GM19351 (cell line): ENCODE results near the gene DDRGK1.
"Not testable (repeated sequence)": the region's sequence is repeated elsewhere in the genome, so short reads cannot be mapped to it uniquely, and the experiment has no call there.

Experiments
- ATAC-seq: cut with Tn5 transposase; IDR thresholded peaks from one replicate; pipeline ENCODE4 v1.9.1; 2021; ENCODE audit warnings: mild to moderate bottlenecking, moderate library complexity; ENCODE audit not compliant: unreplicated experiment

The DDRGK1 gene

DNA sequence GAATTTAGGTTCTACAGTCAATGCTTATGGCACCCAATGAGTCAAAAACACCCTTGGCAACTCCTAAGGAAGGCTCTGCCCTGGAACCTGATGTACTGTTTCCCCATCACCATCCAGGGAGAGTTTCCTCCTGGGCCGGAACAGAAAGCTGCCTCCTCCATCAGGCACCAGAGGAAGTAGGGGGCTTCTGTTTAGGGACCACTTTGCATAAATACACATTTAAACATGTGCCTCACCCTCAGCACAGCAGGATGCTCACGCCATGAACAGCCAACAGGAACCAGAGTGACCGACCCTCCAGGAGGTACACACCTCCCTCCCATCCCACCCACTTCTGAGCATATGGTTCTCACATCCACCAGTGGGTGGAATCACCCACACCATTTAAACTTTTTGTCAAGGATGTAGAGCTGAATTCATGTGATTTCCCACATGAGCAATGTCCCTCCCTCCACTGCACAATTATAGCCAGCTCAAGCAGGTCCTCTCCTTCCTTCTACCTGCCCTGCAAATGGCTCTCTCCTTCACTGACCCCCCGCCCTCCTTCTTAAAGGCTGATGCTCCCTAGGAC, 14.8 kb downstream of the DDRGK1 start:
- no peak for ATAC-seq

DNA sequence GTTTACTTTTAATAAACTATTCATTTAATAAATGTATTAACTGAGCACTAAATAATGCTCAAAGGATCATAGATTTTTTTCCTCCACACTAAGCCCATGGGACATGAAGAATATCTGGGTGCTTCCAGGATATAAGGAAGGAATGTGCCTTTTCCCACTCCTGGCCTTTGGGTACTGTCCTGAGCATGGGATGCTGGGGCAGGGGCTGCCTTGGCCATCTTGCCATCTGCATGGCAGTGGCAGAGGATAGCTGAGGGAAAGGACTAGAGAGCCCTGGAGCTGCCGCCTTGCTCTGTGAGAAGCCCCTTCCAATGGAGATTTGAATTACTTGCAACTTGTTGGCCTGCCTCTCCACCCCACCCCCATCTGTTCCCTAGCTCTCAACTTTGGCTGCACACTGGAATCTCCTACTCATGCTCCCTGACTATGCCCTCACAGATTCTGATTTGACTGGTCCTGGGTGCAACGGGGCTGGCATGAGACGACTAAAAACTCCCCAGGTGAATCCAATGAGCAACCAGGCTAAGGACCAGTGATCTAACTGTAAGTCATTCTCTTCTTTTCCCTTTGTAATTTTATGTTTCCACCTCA, 15.6 kb downstream of the DDRGK1 start:
- ATAC-seq, result no peak

DNA sequence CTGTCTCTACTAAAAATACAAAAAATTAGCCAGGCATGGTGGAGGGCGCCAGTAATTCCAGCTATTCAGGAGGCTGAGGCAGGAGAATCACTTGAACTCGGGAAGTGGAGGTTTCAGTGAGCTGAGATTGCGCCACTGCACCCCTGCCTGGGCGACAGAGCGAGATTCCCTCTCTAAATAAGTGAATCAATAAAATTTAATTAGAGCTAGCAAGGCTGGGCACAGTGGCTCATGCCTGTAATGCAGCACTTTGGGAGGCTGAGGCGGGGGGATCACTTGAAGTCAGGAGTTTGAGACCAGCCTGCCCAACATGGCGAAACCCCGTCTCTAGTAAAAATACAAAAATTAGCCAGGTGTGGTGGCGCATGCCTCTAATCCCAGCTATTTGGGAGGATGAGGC, 16.6 kb downstream of the DDRGK1 start:
- not testable (repeated sequence) for ATAC-seq

DNA sequence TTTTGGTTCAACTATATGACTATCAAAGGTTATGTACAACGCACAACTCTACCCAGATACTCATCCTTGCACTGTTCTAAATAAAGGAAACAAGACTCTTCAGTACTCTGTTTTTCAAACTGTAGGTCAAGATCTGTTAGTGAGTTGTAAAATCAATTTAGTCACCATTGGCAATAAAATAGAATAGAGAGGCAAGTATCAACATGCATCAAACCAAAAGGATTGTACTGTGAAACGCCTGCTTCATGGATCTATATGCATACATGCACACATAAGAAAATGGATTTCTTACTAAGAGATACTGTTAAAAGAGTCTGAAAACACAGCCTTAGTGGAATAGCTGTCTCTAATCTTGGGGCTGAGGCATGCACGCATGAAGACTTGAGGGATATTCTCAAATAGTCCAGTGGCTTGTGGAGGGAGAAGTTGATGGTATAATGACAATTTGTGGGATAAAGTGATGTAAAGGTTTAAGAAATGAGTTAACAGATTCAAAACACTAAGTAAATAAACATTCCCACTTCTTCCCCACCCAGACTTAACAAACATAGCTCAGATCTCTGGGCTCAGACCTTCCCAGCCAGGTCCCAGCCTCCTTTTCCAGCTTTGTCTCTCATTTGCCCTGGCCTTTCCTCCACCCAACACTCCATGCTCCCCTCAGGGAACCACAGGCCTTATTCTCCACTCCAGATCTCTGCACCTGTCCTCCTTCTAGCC, 20.4 kb downstream of the DDRGK1 start:
- ATAC-seq, result no peak

DNA sequence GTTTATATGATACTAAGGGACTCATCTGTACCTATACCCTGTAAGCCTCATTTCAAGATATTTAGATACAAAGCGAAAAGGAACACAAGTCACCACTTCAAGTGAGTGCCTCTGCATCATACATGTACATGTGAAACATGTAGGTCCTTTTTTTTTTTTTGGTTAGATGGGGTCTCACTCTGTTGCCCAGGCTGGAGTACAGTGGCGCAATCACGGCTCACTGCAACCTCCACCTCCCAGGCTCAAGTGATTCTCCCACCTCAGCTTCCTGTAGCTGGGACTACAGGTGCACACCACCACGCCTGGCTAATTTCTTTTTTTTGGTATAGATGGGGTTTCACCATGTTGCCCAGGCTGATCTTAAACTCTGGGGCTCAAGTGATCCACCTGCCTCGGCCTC, 22.1 kb downstream of the DDRGK1 start:
- ATAC-seq, result not testable (repeated sequence)

DNA sequence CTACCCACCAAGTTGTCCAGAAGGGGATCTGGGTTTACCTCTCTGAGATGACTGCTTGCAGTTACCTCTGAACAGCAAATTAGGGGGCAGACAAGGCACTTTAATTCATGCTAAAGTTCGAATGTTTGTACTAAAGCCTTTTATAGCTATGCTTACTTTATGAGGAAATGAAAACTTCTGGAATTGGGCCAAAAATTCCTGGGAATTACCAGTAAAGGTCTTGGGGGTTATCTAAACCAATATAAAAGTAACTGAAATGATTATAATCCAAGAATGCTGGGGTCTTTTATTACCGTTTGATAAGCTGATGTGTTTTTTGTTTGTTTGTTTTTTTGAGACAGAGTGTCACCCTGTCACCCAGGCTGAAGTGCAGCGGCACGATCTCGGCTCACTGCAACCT, 23.2 kb downstream of the DDRGK1 start:
- ATAC-seq, result no peak

DNA sequence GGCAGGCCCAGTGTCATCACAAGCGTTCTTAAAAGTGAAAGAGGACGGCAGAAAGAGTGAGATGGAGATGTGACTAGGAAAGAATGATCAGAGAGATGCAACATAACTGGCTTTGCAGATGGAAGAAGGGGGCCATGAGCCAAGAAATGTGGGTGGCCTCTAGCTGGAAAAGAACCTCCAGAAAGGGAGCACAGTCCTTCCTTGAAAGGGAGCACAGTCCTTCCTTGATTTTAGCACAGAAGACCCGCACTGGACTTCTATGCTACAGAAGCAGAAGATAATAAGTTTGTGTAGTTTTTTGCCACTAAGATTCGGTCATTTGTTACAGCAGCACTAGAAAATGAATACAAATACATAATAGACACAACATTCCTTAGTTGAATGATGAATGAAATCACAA, 24.2 kb downstream of the DDRGK1 start:
- no peak for ATAC-seq

DNA sequence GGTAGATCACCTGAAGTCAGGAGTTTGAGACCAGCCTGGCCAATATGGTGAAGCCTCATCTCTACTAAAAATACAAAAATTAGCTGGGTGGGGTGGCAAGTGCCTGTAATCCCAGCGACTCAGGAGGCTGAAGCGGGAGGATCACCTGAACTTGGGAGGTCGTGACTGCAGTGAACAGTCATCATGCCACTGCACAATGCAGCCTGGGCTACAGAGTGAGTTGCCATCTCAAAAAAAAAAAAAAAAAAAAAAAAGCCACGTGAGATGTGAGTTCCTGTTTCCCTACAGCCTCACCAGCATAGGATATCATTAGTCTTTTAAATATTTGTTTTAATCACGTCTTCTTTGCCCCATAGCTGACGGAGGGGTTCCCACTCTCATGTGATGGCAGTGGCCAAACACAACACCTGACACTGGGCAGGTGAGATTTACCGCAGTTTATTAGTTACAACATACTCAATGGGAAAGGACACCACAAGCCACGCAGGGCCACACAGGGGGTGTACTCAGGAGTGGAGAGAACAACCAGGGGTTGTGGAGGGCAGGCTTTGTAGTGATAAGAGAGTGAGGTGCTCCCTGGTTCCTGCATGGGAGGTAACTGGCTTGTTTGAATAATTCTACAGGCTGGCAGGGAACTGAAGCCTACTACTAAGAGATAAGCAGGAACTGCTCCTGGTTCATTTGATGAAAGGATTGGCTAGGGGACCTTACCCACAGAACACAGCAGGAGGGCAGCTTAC, 26.6 kb downstream of the DDRGK1 start:
- no peak for ATAC-seq

DNA sequence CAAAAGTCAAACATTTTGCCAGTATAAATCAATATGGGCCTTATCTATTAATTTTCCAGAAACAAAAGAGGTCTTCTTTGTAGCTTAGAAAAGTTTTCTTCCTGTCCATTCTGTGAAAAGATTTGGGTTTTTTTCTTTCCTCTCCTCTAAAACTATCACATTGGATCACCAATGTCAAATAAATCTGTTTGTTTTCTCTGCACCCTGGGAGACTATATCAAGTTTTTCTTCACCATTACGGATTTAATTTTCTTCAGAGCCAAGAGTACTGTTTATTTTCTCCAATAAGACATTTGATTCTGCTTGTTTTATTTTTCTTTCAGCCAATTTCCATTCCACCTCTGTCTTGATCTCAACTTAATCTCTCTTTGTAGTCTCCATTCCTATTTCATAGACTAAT, 29.2 kb downstream of the DDRGK1 start:
- ATAC-seq, result no peak

DNA sequence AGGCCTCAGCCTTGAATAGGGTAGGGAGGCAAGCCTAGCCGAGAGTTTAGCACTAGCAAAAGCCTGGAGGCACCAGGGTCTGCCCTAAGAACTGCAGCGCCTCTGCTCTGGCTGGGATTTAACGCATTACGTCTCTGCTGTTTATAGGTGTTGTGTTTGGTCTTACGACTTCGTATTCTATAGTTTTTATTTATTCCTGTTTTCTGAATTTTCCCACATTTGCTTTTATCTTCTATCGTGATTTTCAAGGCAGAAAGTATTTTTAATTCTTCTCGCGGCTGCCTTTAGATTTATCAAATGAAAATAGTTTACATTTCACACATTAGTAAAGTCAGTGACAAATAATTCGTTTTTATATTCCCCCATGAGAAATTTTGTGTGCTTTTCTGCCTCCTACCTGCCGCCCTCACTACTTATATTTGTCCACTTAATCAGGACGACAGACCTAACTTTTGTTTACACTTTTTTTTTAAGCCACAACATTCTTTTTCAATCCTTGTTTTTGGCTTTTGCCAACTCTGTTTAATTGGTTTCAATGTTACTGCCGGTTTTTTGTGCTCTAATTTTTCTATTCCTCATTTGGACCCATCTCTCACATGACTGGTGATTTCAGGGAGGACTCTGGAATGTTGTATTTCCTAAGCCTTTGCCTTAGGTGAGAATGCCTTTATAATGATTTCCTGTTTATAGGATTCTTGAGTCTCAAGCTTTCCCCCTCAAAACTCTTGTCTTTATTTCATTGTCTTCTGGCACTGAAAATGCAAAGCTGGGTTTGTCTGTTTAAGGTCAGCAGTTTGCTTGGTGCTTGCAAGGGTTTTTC, 29.8 kb downstream of the DDRGK1 start:
- no peak for ATAC-seq

DNA sequence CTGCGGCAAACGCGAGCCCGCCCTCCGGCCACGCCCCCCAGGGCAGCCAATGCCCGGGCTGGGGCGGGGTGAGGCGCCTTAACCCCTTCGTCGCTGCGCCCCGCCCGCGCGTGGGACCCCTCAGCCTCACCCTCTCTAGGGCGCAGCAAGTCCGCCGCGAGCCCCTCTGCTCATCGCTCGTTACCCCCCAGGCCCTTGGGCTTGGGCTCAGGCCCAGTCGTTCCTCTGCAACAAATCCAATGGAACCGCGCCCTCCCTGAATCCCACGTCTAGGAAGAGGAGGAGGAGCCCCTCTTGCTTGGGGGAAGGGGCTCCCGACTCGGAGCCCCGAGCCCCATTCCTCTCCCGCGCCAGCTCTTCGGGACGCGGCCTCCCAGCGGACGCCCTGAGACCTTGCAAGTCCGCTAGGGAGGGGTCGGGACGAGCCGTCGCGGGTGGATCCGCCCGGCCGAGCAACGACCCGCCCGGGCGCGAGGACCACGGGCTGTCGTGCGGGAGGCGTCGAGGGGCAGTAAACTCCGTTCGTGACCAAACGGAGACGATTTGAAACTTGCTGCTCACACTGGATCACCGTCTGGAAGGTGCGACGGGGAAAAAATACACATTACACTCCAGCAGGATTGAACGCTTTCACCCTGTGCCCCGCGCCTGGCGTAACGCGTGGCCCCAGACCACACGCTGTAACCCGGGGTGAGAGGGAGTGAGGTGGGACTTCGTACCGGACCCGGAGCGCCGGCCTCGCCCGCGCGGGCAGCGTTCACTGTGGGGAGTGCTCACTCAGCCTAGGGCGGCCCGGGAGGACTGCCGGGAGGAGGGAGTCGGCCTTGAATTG, 30.7 kb downstream of the DDRGK1 start:
- peak; percentile 89 for ATAC-seq

DNA sequence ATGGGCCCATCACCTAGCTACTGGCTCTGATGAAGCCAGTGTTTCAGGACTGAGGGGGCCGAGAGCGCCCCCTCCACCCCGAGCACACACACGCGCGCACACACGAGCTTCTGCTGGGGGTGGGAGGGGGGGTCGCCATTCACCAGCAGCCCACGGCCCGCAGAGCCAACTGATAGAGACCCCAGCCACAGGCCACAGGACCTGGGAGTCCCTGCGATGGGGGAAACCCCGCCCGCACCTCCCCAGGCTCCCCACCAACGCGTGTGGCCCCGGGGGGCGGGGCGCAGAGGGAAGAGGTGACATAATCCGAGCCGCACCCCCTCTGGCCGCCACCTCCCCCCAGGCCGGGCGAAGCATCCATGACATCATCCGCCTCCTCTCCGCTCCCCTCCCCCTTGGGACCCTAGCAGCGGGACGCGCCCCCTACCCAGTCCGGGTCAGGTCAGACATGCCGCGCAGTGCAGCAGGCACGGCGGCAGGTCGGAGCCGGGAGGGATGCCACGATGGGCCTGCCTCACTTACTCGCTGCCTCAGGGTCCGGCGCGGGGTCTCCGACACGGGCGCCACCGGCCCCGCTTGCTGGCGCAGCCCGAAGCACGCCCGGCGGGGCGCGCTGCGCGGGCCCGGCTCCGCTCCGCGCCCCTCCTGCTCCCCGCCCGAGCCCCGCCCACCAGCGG, 31.4 kb downstream of the DDRGK1 start, which contains the start of gene LZTS3:
Gene LZTS3 (minus strand): TSS at position 617 of the 677 bp plus-strand sequence. CDS start 6,386 bp downstream, outside the sequence.
- peak; percentile 65 for ATAC-seq

DNA sequence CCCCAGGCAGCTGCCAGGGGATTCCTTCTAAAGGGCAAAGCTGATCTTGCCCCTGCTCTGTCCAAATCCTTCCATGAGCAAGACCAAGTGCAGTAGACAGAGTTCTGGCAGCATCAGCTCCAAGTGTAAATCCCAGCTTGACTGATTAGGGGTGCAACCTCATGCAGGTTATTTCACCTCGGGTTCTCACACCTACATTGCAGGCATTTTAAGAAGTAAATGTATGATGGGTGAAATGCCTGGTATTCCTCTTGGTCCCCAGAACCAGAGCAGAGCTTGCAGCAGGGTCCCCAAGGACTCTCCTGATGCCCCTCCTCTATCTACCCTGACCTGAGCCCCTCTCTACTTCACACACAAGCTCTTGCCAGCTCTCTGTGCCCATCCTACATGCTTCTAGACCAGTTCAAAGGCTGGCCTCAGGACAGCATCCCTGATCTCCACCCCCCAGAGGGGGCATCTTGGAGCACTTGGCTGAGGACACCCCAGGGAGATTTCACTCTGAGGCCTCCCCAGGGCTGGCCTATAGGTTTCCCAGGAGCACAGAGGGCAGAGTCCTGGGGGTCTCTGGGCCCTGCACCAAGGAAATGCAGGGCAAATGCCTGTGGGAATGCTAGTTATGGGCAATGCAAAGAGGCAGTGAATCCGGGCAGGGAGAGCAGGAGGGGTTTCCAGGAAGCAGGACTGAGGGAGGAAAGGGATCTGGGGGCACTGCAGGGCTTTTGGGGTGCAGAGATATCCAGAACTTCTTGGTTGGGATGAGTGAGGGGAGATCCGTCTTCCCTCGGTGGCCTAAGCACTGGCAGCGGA, 32.2 kb downstream of the DDRGK1 start:
- no peak for ATAC-seq

DNA sequence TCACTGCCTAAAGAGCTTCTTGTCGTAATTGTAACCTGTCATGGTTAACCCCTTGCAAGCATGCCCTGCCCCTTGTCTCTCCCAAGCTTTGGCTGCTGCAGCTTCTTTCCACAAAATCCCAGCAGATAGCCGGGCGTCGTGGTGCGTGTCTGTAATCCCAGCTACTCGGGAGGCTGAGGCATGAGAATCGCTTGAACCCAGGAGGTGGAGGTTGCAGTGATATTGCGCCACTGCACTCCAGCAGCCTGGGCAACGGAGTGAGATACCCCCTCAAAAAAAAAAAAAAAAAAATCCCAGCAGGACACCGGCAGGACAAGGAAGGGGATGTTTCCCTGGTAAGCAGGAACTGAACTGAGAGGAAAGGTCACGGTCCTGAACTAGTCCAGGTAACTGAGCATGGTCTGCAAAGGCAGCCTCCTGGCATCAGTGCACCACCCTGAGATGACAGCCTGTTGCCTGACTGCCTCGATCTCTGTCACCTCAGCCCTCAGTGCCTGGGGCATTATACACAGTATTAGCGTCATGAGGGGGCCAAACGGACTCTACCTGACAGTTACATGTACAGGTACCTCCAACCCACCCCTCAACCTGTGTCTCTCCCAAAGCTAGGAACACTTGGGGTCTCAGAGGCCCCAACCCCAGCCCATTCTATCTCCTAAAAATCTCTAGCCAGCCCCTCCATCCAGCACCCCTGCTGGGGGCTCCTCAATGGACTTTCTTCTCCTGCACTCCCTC, 32.9 kb downstream of the DDRGK1 start:
- ATAC-seq, result no peak

DNA sequence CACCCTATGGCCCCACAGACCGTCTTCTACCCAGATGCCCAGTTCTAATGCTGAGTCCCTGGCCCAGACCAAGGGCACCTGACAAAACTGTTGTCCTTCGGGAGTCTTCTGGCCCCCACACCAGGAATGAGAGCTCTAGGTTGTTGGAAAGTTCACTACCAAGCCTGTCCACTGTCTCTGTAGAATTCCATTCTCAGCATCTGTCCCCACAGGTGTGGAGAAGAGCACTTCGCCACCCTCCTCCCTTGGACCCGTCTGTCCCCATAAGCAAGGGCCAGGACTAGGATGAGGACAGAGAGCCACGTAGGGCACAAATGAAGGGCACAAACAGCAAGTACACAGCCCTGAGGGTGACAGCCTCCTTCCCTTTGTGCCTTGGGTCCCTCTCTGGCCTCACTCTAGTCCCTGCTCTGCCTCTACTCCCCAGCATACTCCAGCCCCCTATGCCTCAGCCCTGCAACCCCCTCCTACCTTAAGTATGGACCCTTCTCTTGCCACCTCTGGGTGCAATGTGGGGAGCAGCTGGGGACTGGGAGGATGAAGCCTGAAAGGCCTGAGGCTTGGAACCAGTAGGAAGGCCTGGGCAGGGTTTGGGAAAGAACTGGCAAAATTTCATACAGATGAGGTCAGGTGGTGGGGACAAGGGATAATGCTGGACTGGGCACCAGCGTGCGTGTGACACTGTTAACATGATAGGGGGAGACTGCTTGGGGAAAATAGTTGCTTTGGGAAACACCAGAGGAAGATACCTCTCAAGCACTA, 35.5 kb downstream of the DDRGK1 start:
- ATAC-seq, result no peak

DNA sequence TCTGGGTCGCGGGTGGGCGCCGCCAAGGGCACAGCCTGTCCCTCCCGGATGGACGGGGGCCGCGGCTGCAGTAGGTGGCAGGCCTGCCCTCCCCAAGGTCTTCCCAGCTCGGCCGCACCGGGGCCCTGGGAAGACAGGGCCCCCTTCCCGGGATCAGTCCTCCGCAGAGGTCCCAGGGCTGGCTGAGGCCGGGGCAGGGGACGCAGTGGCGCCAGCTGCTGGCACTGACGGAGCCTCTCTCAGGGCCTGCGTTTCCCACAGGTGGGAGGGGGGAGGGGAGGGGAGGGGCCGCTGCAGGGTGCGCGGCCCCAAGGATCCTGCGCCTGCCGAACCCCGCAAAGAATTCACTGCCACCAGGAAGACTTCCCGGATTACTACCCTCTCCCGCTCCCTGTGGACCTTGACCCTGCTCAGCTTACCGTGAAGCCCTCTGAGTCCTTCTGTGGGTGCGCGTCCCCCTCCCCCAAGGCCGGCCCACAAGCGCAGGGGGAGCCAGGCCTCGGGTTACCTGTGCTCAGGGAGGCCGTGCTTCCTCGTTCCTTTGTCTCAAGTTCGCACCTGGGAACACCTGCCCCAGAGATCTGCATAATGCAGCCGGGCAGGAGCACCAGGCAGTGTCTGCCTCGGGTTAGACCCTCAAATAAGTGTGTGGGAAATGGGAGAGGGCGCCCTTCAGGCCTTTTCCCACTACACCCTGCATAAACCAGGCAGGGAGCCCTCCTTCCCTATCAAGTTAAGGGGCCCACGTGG, 36.2 kb downstream of the DDRGK1 start:
- no peak for ATAC-seq

DNA sequence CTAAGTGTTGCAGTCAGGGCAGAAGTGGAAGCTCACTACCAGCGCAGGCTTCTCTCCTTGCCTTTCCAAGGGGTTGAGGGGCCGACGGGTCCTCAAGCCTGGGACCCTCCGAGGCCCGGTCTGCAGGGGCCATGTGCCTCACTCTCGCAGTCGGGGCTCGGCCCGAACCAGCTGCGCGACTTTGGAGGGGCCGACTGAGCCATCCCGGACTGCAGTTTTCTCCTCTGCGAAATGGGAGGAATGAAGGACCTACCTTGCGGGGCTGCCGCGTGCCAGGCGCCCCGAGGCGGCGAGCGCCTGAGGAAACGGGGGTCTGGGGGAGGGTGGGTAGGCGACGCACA, 36.8 kb downstream of the DDRGK1 start:
- ATAC-seq, result no peak
